ENCODE results near the gene PUS1.

The PUS1 gene

GRCh38 chr12:131988054-131988796 is 59.1 kb downstream of the PUS1 start:
- ATAC-seq (ENCODE audit: insufficient read depth, low read depth) (no peak), DNase-seq (no peak)
- H3K36me3 ChIP-seq (ENCODE audit: insufficient read depth, low read length), result peaks cover 92% of the 10 kb centered on the region
- H3K9ac ChIP-seq (ENCODE audit: low read depth, low read length), result no peak overlapping the region
- H3K9me3 ChIP-seq (ENCODE audit: insufficient read depth, low read length, severe bottlenecking), result no peaks in the 10 kb centered on the region
- H3K27ac ChIP-seq (ENCODE audit: low read length), result no peak overlapping the region
- H4K20me1 ChIP-seq (ENCODE audit: insufficient read depth, low read length), result peaks cover 5% of the 10 kb centered on the region
- no peak overlapping the region for H3K4me2 ChIP-seq (ENCODE audit: insufficient read depth, low read length)
- no peak overlapping the region for H2AFZ ChIP-seq (ENCODE audit: low read depth, low read length)
- TF ChIP-seq CTCF (IDR thresholded peaks at IDR 0.05; ENCODE audit: borderline replicate concordance, extremely low read depth, low read length, poor library complexity, severe bottlenecking) (no peak), EZH2 (IDR thresholded peaks at IDR 0.05; ENCODE audit: borderline replicate concordance, low read depth, low read length, severe bottlenecking) (no peak)
- H3K4me1 ChIP-seq (ENCODE audit: insufficient read depth, low read length), result no peaks in the 10 kb centered on the region
- H3K4me3 ChIP-seq (ENCODE audit: low read depth in 1 of 2, low read length in 2 of 2), result no peak overlapping the region
- H3K27me3 ChIP-seq (ENCODE audit: insufficient read depth, low read length, poor library complexity), result no peaks in the 10 kb centered on the region
- H3K79me2 ChIP-seq (ENCODE audit: insufficient read depth, low read length), result no peaks in the 10 kb centered on the region

- no peak for DNase-seq
- no peaks in the 10 kb centered on the region for H3K79me2 ChIP-seq (ENCODE audit: insufficient read depth, low read length)
- no peak overlapping the region for H3K27ac ChIP-seq (ENCODE audit: low read length)
- TF ChIP-seq CTCF (IDR thresholded peaks at IDR 0.05; ENCODE audit: borderline replicate concordance, extremely low read depth, low read length, poor library complexity, severe bottlenecking) (no peak), EZH2 (IDR thresholded peaks at IDR 0.05; ENCODE audit: borderline replicate concordance, low read depth, low read length, severe bottlenecking) (no peak)
- no peak for ATAC-seq (ENCODE audit: insufficient read depth, low read depth)
- H4K20me1 ChIP-seq (ENCODE audit: insufficient read depth, low read length), result peaks cover 5% of the 10 kb centered on the region
- H3K4me2 ChIP-seq (ENCODE audit: insufficient read depth, low read length), result no peak overlapping the region
- no peak overlapping the region for H2AFZ ChIP-seq (ENCODE audit: low read depth, low read length)
- H3K36me3 ChIP-seq (ENCODE audit: insufficient read depth, low read length), result peaks cover 93% of the 10 kb centered on the region
- no peak overlapping the region for H3K4me3 ChIP-seq (ENCODE audit: low read depth in 1 of 2, low read length in 2 of 2)
- H3K27me3 ChIP-seq (ENCODE audit: insufficient read depth, low read length, poor library complexity), result no peaks in the 10 kb centered on the region
- H3K4me1 ChIP-seq (ENCODE audit: insufficient read depth, low read length), result no peaks in the 10 kb centered on the region
- no peak overlapping the region for H3K9ac ChIP-seq (ENCODE audit: low read depth, low read length)
- H3K9me3 ChIP-seq (ENCODE audit: insufficient read depth, low read length, severe bottlenecking), result no peaks in the 10 kb centered on the region
Observed at GRCh38 chr12:131989021-131989420, 59.9 kb downstream of the PUS1 start.

GRCh38 chr12:131990066-131990979 is 61.2 kb downstream of the PUS1 start:
- H3K36me3 ChIP-seq (ENCODE audit: insufficient read depth, low read length), result peaks cover 97% of the 10 kb centered on the region

More at GRCh38 chr12:131990066-131990979, 61.2 kb downstream of the PUS1 start:
- ATAC-seq (ENCODE audit: insufficient read depth, low read depth) (no peak), DNase-seq (no peak)
- Histone ChIP-seq H3K9ac (ENCODE audit: low read depth, low read length) (no peak overlapping the region), H2AFZ (ENCODE audit: low read depth, low read length) (no peak overlapping the region), H3K4me1 (ENCODE audit: insufficient read depth, low read length) (no peaks in the 10 kb centered on the region), H3K27me3 (ENCODE audit: insufficient read depth, low read length, poor library complexity) (no peaks in the 10 kb centered on the region), H4K20me1 (ENCODE audit: insufficient read depth, low read length) (peaks cover 5% of the 10 kb centered on the region), H3K4me2 (ENCODE audit: insufficient read depth, low read length) (no peak overlapping the region), H3K4me3 (ENCODE audit: low read depth in 1 of 2, low read length in 2 of 2) (no peak overlapping the region), H3K9me3 (ENCODE audit: insufficient read depth, low read length, severe bottlenecking) (no peaks in the 10 kb centered on the region), H3K79me2 (ENCODE audit: insufficient read depth, low read length) (no peaks in the 10 kb centered on the region), H3K27ac (ENCODE audit: low read length) (no peak overlapping the region)
- no peak for TF ChIP-seq CTCF (IDR thresholded peaks at IDR 0.05; ENCODE audit: borderline replicate concordance, extremely low read depth, low read length, poor library complexity, severe bottlenecking)
- no peak for TF ChIP-seq EZH2 (IDR thresholded peaks at IDR 0.05; ENCODE audit: borderline replicate concordance, low read depth, low read length, severe bottlenecking)
